GM18526 (cell line): ENCODE measurements around the gene MRPL47.
A peak's percentile ranks its signal among the peaks of the same experiment; 100 is the strongest.

Experiments
- POLR2A ChIP-seq: IDR thresholded peaks from 3 replicates; pipeline ENCODE4 v1.6.1; 2011; ENCODE audit not compliant: insufficient read length; ENCODE audit errors: extremely low read depth

The MRPL47 gene

DNA sequence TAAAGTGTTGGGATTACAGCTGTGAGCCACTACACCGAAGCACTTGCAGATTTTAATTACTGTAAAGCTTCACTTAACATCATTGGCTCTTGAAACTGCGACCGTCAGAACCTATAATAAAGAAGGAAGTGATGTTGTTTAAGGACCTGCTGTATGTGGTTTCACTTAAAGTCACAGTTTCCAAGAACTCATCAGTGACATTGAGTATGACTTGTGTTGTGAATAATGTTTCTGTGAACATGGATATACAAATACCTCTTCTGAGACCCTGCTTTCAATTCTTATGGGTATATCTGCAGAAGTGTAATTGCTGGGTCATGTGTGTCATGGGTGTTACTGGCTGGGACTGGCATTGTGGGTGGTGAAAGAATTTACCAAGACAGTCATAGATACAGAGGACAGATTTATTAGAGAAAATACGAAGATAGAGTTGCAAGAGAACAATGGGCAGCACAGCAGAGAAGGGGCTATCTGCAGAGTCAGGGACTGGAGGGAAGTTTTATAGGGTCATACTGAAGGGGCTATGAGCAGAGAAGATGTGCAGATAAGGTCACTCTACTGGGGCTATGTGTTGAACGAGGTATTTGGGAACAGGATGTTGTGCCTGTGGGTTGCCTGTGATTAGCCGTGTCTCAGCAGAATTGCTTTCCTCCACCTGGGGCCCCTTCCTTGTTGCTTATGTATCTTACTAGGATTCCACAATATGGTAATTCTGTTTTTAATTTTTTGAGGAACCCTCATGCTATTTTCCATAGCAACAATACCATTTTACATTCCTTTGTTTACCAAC, 4.7 kb upstream of the MRPL47 start:
- no peak for TF ChIP-seq POLR2A

GRCh38 chr3:179606534-179607085, 2.2 kb upstream of the MRPL47 start:
- TF ChIP-seq POLR2A = no peak

- no peak for TF ChIP-seq POLR2A
Measured at GRCh38 chr3:179603831-179604230, 607 bp downstream of the MRPL47 start.

GRCh38 chr3:179603321-179603720, 1.1 kb downstream of the MRPL47 start:
- TF ChIP-seq POLR2A = no peak

GRCh38 chr3:179599531-179599930, 4.9 kb downstream of the MRPL47 start:
- TF ChIP-seq POLR2A = no peak

DNA sequence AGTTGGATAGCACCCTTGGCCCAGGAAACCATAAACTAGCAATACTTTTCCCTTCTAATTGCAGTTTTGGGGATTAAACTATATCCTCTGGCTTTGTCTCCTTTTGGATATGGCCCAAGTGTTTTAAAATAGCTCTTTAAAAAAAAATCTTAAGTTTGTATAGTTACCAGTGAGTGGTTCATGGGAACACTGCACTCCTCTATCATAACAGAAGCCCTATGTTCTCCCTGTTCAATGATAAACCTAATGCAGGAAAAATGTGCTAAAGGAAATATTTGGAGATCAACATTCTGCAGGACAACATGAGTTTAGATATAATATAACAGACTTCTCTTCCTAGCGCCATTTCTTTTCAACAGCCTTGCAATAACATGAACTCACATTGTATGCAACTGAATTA, 13.1 kb downstream of the MRPL47 start:
- no peak for TF ChIP-seq POLR2A

DNA sequence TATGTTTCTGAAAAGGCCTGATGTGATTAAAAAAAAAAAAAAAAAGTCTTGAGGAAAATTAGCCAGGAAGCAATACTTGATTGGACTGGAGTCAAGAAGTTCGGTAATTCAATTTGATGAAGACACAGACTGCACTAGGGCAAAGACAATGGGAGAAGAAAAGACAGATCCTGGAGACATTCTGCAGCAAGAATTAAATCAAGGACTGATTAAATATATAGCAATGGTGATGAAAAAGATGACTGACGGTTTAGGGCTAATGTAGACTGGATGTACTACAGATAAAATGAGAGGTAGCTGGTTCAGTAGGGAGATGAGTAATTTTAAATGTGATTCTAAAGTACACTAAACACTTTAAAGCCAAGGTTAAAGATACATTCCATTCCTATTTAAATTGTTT, 13.8 kb downstream of the MRPL47 start:
- no peak for TF ChIP-seq POLR2A

GRCh38 chr3:179589143-179589542, 15.3 kb downstream of the MRPL47 start:
- no peak for TF ChIP-seq POLR2A

DNA sequence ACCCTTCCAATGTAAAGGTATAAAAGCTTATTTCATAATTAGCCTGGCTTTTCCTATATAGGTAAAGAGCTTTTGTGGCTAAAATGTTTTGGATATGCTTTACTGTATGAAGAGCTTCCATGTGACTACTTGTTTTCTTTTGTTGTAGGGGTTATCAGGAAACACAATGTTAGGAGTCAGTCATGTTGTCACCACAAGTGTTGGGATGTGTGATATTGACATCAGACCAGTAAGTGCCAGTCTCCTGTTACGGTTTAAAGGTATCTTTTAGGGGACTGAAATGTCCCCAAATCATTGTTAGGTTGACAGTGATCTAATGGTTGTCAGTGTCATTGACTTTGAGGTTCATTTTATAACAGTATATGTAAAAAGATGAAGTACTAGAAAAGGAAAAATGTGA, 23.4 kb downstream of the MRPL47 start:
- no peak for TF ChIP-seq POLR2A

DNA sequence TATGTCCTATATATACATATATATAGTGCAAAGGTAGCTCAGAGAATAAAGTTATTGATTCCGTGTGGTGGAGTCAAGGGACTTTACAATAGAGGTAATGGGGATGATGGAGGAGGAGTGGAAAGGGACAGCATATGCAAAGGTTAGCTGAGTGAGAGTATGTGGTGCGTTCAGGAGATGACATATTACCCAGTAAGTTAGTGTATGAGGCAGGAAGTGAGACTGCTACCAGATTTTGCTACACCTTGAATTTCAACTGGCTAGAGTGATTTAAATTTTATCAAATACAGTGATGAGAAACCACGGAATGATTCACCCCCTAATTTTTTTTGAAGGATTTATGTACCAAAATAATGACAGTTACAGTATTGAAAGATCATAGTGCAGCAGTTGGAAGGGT, 38.9 kb downstream of the MRPL47 start:
- TF ChIP-seq POLR2A = no peak

DNA sequence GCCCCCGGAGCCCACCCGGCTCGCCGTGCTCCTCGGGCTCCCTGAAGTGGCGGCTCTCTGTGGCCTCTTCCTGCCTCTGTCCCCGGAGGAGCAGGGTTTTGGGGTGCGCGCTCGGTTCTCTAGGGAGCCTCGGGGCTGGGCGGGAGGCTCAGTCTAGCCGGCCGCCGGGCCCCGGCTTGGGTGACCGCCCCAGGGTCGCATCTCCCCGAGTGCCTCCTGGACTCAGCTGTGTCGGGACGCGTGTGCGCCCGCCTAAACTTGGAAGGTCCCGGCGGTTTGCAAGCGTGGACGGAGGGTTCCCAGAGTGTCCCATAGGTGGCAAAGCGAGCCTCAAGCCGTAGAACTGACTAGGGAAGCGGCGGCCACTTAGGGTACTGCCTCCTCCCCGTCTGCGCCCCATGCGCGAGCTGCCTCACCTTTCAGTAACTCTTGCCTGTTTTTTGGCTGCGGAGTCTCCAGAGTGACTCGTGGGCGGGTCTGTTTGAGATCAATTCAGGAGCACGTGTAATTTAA, 41.1 kb downstream of the MRPL47 start:
- TF ChIP-seq POLR2A = peak; percentile 5

GRCh38 chr3:179562591-179563270, 41.7 kb downstream of the MRPL47 start, which contains the start of gene ACTL6A:
TSS of gene ACTL6A (plus strand) at chr3:179562926. CDS start at chr3:179563093, 167 bp downstream.
- peak; percentile 73 for TF ChIP-seq POLR2A

DNA sequence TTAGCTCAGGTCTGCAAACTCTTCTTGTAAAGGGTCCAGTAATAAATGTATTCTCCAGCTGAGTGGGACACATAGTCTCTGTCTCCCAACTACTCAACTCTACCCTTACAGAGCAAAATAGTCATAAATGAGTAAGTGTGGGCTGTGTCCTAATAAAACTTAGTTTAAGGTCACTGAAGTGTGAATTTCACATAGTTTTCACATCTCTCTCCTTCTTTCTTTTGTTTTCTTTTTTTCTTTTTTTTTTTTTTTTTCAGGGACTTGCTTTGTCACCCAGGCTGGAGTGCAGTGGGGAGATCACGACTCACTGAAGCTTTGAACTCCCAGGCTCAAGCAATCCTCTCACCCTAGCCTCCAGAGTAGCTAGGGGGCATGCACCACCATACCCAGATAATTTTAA, 43.6 kb downstream of the MRPL47 start:
- no peak for TF ChIP-seq POLR2A

DNA sequence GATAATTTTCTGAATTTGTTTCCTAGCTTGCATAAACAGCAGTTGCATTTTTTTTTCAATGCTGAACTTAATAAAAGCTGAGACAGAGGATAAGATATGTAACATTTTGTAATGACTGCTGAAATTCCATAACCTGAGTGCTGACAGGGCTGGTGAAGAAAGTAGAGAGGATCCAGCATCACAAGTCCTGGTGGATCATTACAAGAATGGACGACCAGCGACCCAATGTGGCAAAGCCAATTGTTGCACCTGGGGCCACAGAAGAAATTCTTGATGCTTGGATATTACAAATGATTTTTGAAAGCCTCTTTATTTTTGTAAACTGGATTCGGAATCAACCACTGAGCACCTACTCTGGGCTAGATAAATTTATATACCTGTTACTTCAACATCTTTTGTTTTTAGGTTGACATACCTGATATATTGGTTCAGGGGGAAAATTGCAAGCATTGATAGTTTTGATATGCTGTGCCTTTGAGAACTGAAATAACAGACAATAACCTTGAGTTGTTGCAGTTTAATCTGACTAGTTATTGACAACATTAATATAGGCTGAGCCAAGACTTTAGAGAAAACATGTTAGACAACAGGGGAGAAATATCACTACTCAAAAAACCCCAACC, 45.6 kb downstream of the MRPL47 start:
- TF ChIP-seq POLR2A = no peak

- TF ChIP-seq POLR2A = no peak
Measured at GRCh38 chr3:179551349-179552105, 52.9 kb downstream of the MRPL47 start.

- no peak for TF ChIP-seq POLR2A
Measured at GRCh38 chr3:179546814-179547241, 57.6 kb downstream of the MRPL47 start.
